ENCODE measurements around the gene C10orf53. TPM values are rescaled to one million over a fixed set of nuclear protein-coding genes. Genes with fewer than 3 reads are reported as not detected.

The C10orf53 gene
- total RNA-seq, 1 experiment from 2014 or later = not detected

GRCh38 chr10:49642311-49642710 is 37.1 kb upstream of the C10orf53 start:
- Histone ChIP-seq H3K23me2 (ENCODE audit: insufficient read length, low read depth, low read length, poor library complexity, severe bottlenecking) (no peaks in the 10 kb centered on the region), H3K18ac (ENCODE audit: insufficient read length, low read depth, low read length) (no peak overlapping the region), H3K79me2 (ENCODE audit: insufficient read depth, low read length) (no peaks in the 10 kb centered on the region), H3K9me3 (ENCODE audit: control insufficient read depth, low read depth, low read length) (no peaks in the 10 kb centered on the region), H3K4me2 (ENCODE audit: insufficient read depth, insufficient read length, low read length) (no peak overlapping the region), H4K5ac (ENCODE audit: insufficient read length, low read depth, low read length) (no peak overlapping the region), H2AK5ac (ENCODE audit: insufficient read length, low read length) (no peak overlapping the region), H3K27me3 (ENCODE audit: insufficient read depth, low read length) (no peaks in the 10 kb centered on the region), H4K91ac (ENCODE audit: insufficient read length, low read depth, low read length) (no peak overlapping the region), H4K20me1 (ENCODE audit: control insufficient read depth, insufficient read depth, insufficient read length) (no peaks in the 10 kb centered on the region), H2BK20ac (ENCODE audit: low read depth, low read length, poor library complexity, severe bottlenecking) (no peak overlapping the region), H3T11ph (ENCODE audit: low read length) (no peak overlapping the region), H2BK5ac (ENCODE audit: insufficient read length, low read length) (no peak overlapping the region), H3K56ac (ENCODE audit: insufficient read length, low read depth, low read length) (no peak overlapping the region), H4K8ac (replicated peaks; ENCODE audit: insufficient read length, low read depth, low read length) (no peak overlapping the region), H2AFZ (ENCODE audit: low read length) (no peak overlapping the region), H3K27ac (ENCODE audit: insufficient read length, low read depth, low read length) (no peak overlapping the region), H2BK120ac (ENCODE audit: low read depth, low read length, poor library complexity, severe bottlenecking) (no peak overlapping the region), H3K4ac (ENCODE audit: low read depth, low read length) (no peak overlapping the region), H3K14ac (ENCODE audit: insufficient read depth, low read length) (no peak overlapping the region; the same call in 1 of the 2 replicates), H2BK15ac (ENCODE audit: low read depth, low read length) (no peak overlapping the region), H2BK12ac (ENCODE audit: insufficient read length, low read depth, low read length) (no peak overlapping the region), H3K79me1 (ENCODE audit: insufficient read depth, low read depth, low read length, poor library complexity, severe bottlenecking) (no peaks in the 10 kb centered on the region), H3K4me1 (ENCODE audit: insufficient read depth, low read length) (no peaks in the 10 kb centered on the region), H3K9ac (ENCODE audit: extremely low read depth, insufficient read length, low read length) (no peak overlapping the region), H3K23ac (ENCODE audit: insufficient read length, low read depth, low read length) (no peak overlapping the region)
- no peak overlapping the region for H3K4me3 Mint-ChIP-seq
- H3K27ac Mint-ChIP-seq = no peak overlapping the region
- peaks cover 51% of the 10 kb centered on the region for H3K27me3 Mint-ChIP-seq (ENCODE audit: low read depth)
- TF ChIP-seq CTCF (conservative IDR thresholded peaks at IDR 0.05) = no peak
- no peaks in the 10 kb centered on the region for H3K36me3 Mint-ChIP-seq (ENCODE audit: insufficient read depth in 1 of 3, low read depth in 3 of 3)
- DNase-seq = no peak
- H3K9me3 Mint-ChIP-seq = no peaks in the 10 kb centered on the region
- H3K4me1 Mint-ChIP-seq = peaks cover 0 to 8% of the 10 kb centered on the region in 2 experiments; a peak in 1 of 4 replicates
- WGBS (ENCODE audit: extremely low coverage, insufficient read length, low lambda C conversion rate) = no CpG with 5 or more reads among the region's 3 CpGs
